Measurements from ENCODE around the gene PRKD1.

GRCh38 chr14:29788093-29788492 lies 139.6 kb downstream of the PRKD1 start:
- TF ChIP-seq REST (IDR thresholded peaks at IDR 0.05; ENCODE audit: low read depth) (no peak), TAF1 (IDR thresholded peaks at IDR 0.05; ENCODE audit: low read depth) (no peak), FOXM1 (IDR thresholded peaks at IDR 0.05; ENCODE audit: borderline replicate concordance, low read depth) (no peak), MAX (IDR thresholded peaks at IDR 0.05) (no peak), YY1 (IDR thresholded peaks at IDR 0.05; ENCODE audit: low read depth) (no peak), EGR1 (IDR thresholded peaks at IDR 0.05) (no peak)

All from Ishikawa (cell line).